Omental fat pad (tissue), 4 donors: ENCODE measurements around the gene HIVEP2. TPM values are rescaled to one million over a fixed set of nuclear protein-coding genes. Genes with fewer than 3 reads are reported as not detected.

Experiments
- ATAC-seq: fragments of 150-250 bp; one replicate; pipeline ENCODE4 v1.9.1; 2016; ENCODE audit warnings: mild to moderate bottlenecking, moderate library complexity; ENCODE audit not compliant: low FRiP score
- DNase-seq: peaks from one replicate; pipeline ENCODE4 v3.0.0-alpha.2; 2019; ENCODE audit warnings: low spot score
- total RNA-seq, 4 donors: library from RNA; depleted of rRNA; stranded (reverse); fragments of >200 nt; gene quantifications; one replicate each; pipeline ENCODE4 v1.1.0, GENCODE V29; 2016
- TF ChIP-seq, protein P1 (sequence below), 3 donors: fragments of 450-650 bp; IDR thresholded peaks; one replicate each; pipeline ENCODE4 v1.5.1; 2016 to 2017; ENCODE audit warnings: antibody characterized with exemption in 3 of 3, mild to moderate bottlenecking in 3 of 3, moderate library complexity in 2 of 3

HIVEP2 gene
- total RNA-seq, 4 donors from 2014 or later = 14.9 to 47.3 (median 26.9) TPM

GRCh38 chr6:142893088-142893487 lies 51.9 kb downstream of the HIVEP2 start:
- no peak for ATAC-seq
- DNase-seq = no peak
- TF ChIP-seq, protein P1, sequence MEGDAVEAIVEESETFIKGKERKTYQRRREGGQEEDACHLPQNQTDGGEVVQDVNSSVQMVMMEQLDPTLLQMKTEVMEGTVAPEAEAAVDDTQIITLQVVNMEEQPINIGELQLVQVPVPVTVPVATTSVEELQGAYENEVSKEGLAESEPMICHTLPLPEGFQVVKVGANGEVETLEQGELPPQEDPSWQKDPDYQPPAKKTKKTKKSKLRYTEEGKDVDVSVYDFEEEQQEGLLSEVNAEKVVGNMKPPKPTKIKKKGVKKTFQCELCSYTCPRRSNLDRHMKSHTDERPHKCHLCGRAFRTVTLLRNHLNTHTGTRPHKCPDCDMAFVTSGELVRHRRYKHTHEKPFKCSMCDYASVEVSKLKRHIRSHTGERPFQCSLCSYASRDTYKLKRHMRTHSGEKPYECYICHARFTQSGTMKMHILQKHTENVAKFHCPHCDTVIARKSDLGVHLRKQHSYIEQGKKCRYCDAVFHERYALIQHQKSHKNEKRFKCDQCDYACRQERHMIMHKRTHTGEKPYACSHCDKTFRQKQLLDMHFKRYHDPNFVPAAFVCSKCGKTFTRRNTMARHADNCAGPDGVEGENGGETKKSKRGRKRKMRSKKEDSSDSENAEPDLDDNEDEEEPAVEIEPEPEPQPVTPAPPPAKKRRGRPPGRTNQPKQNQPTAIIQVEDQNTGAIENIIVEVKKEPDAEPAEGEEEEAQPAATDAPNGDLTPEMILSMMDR (IDR thresholded peaks at IDR 0.05) = no peak

- DNase-seq (no peak), ATAC-seq (no peak)
- TF ChIP-seq, protein P1 (IDR thresholded peaks at IDR 0.05) = no peak
These were observed 52.5 kb downstream of the HIVEP2 start for GRCh38 chr6:142892254-142893021.

DNA sequence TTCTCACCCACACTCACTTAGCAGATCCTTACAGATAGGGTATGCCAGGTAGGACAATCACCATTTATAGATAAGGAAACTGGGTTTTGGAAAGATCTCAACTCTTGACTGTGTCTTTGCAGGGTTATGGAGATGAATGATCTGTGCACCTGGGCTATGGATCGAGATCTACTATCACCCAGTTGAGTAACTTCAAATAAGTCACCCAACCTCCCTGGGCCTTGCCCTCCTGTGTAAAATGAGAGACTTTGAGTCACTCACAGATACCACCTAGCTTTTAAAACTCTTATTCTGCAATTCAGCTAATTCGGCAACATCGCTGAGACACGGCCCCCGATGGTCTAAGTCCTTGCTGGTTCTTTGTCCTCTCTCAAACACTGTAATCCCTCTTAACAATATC lies 53.5 kb downstream of the HIVEP2 start:
- TF ChIP-seq, protein P1 (IDR thresholded peaks at IDR 0.05) = no peak
- ATAC-seq = no peak
- DNase-seq = no peak

- DNase-seq = no peak
- TF ChIP-seq, protein P1 (IDR thresholded peaks at IDR 0.05) = no peak
- no peak for ATAC-seq
These were observed 56.5 kb downstream of the HIVEP2 start for GRCh38 chr6:142888456-142888855.

GRCh38 chr6:142887517-142887916 lies 57.5 kb downstream of the HIVEP2 start:
- DNase-seq (no peak), ATAC-seq (no peak)
- TF ChIP-seq, protein P1 (IDR thresholded peaks at IDR 0.05) = no peak

DNA sequence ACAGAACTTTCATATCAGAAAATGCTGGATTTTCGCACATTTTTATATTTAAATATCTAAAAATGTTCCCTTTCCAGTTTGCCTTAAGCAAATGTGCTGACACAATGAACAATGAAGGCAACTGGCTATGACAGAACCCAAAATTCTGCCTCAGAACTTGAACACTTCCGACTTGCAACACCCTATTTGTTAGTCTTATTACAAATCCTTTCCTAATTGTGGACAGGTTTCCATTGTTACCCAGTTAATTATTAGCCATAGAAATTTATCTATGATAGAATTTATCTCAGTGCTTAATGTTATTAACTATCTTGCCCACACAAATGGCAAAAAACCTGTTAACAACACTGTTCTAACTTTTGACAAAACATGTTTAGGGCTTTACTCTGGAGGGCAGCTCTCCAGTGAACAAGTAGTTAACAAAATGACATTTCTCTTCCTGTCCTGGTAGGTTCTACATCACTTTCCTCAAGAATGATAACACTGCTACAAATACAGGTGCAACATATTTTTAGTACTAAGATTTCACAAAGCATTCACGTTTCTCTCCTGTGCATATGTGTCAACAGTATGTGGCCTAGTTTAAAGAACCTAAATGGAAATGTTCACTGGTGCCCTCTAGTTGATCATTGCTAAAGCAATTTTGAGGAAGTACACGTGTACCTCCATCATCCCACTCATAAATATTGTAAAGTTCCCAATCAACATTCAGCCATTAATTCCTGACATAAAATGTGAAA lies 58.4 kb downstream of the HIVEP2 start:
- ATAC-seq (no peak), DNase-seq (no peak)
- TF ChIP-seq, protein P1 (IDR thresholded peaks at IDR 0.05) = no peak
